ENCODE data around the gene MALSU1.

Gene MALSU1

GRCh38 chr7:23336799-23337283 lies 37.7 kb downstream of the MALSU1 start:
- no peak for DNase-seq

- DNase-seq = no peak
These were observed 38.2 kb downstream of the MALSU1 start for GRCh38 chr7:23337374-23337773.

GRCh38 chr7:23338439-23338838 lies 39.3 kb downstream of the MALSU1 start:
- DNase-seq = no peak

GRCh38 chr7:23338863-23339262 lies 39.7 kb downstream of the MALSU1 start:
- no peak for DNase-seq

GRCh38 chr7:23341846-23342598 lies 42.9 kb downstream of the MALSU1 start:
- no peak for DNase-seq

GRCh38 chr7:23343102-23343501 lies 44.0 kb downstream of the MALSU1 start:
- no peak for DNase-seq

GRCh38 chr7:23343806-23344475 lies 44.8 kb downstream of the MALSU1 start:
- no peak for DNase-seq

GRCh38 chr7:23345601-23346000 lies 46.5 kb downstream of the MALSU1 start:
- no peak for DNase-seq

- peak; percentile 29 for DNase-seq
These were observed 47.2 kb downstream of the MALSU1 start for GRCh38 chr7:23346316-23346715.

GRCh38 chr7:23347033-23347681 lies 48.0 kb downstream of the MALSU1 start:
- no peak for DNase-seq

GRCh38 chr7:23347682-23348180 lies 48.6 kb downstream of the MALSU1 start:
- peak; percentile 18 for DNase-seq

GRCh38 chr7:23349484-23350157 lies 50.5 kb downstream of the MALSU1 start:
- DNase-seq = no peak

GRCh38 chr7:23350466-23350865 lies 51.3 kb downstream of the MALSU1 start:
- no peak for DNase-seq

- no peak for DNase-seq
These were observed 54.0 kb downstream of the MALSU1 start for GRCh38 chr7:23353172-23353571.

- no peak for DNase-seq
These were observed 57.0 kb downstream of the MALSU1 start for GRCh38 chr7:23356168-23356567.

- DNase-seq = peak; percentile 87
These were observed 57.6 kb downstream of the MALSU1 start for GRCh38 chr7:23356726-23357125.

- DNase-seq = peak; percentile 50
These were observed 58.3 kb downstream of the MALSU1 start for GRCh38 chr7:23357190-23358093.

- DNase-seq = no peak
These were observed 59.1 kb downstream of the MALSU1 start for GRCh38 chr7:23358152-23358674.

Measured in activated CD4-positive, alpha-beta T cell treated with anti-CD3 and anti-CD28 coated beads, Interleukin-2, amount 50 U/mL, for 16 hours (primary cell).